ENCODE data around the gene AGMO. TPM values are rescaled to one million over a fixed set of nuclear protein-coding genes. Genes with fewer than 3 reads are reported as not detected.

The AGMO gene
- total and polyA plus RNA-seq, 12 donors = 0.12 to 0.70 (median 0.40) TPM

DNA sequence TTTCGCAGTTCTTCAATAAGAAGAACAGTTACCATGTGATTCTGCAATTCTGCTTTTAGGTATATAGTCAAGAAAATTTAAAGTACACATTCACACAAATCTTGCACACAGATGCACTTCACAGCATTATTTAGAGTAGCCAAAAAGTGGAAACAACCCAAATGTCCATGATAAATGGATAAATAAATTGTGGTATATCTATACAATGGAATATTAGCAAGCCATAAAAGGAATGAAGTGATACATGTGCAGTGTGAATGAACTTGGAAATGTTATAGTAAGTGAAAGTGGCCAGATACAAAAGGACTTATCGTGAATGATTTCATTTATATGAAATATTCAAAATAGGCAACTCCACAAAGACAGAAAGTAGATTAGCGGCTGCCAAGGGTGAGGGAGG lies 109.1 kb downstream of the AGMO start:
- Histone ChIP-seq H3K27ac (no peak overlapping the region), H3K9me3 (peaks cover 0 to 8% (median 0%) of the 10 kb centered on the region in 11 donors), H3K4me3 (no peak overlapping the region), H3K36me3 (no peaks in the 10 kb centered on the region), H3K27me3 (no peaks in the 10 kb centered on the region), H3K4me1 (peaks cover 0 to 9% (median 0%) of the 10 kb centered on the region in 9 donors)
- ATAC-seq (no peak), DNase-seq (no peak)
- WGBS, 2 donors = 95 to 96% methylated on average over 3 of the region's 3 CpGs
- intact Hi-C loops (cut with DNase I) = no loop called here
- TF ChIP-seq, protein P1, sequence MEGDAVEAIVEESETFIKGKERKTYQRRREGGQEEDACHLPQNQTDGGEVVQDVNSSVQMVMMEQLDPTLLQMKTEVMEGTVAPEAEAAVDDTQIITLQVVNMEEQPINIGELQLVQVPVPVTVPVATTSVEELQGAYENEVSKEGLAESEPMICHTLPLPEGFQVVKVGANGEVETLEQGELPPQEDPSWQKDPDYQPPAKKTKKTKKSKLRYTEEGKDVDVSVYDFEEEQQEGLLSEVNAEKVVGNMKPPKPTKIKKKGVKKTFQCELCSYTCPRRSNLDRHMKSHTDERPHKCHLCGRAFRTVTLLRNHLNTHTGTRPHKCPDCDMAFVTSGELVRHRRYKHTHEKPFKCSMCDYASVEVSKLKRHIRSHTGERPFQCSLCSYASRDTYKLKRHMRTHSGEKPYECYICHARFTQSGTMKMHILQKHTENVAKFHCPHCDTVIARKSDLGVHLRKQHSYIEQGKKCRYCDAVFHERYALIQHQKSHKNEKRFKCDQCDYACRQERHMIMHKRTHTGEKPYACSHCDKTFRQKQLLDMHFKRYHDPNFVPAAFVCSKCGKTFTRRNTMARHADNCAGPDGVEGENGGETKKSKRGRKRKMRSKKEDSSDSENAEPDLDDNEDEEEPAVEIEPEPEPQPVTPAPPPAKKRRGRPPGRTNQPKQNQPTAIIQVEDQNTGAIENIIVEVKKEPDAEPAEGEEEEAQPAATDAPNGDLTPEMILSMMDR (IDR thresholded peaks at IDR 0.05) = no peak

DNA sequence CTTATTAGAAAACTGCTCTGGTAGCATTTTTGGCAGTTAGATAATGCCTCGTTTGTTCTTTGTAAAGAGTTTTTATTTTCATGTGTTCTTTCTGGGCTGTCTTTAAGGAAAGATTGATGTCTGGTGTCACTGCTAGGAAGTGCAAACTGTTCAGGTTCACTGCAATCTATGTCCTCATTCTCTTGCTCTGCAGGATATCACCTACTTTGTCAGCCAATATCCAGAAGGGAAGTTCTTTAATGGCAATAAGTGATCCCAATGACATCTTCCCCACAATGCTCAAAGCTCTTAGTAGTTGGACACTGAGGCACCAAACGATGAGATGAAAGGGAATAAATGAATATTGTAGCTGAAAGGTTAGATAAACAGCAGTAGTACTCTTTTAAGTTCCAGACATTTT lies 115.1 kb downstream of the AGMO start:
- H3K36me3 ChIP-seq = no peaks in the 10 kb centered on the region
- intact Hi-C loops (cut with DNase I) = no loop called here
- H3K27ac ChIP-seq = no peak overlapping the region
- ATAC-seq = no peak
- DNase-seq = no peak
- TF ChIP-seq, protein P1 (IDR thresholded peaks at IDR 0.05) = no peak
- 47 to 60% methylated on average over 2 of the region's 2 CpGs for WGBS, 2 donors
- H3K9me3 ChIP-seq = no peaks in the 10 kb centered on the region
- no peak overlapping the region for H3K4me3 ChIP-seq
- no peaks in the 10 kb centered on the region for H3K4me1 ChIP-seq
- H3K27me3 ChIP-seq = no peaks in the 10 kb centered on the region

DNA sequence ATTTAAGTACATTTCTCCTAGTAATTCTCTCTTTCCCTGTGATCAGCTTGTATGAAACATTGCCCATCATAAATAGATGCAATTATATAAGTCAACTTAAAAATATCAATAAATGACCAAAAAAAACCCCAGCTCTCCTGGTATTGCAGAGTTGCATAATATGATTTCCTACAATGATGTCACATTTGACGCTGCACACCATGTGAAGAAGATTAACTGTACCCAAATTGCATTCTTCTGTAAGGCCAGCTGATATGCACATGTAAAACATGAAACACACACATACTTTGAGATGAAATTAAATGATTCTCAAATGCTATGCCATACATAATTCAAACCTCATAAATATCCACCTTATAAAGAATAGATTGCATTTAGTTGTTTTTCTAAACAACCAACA lies 115.5 kb downstream of the AGMO start:
- Histone ChIP-seq H3K36me3 (no peaks in the 10 kb centered on the region), H3K4me3 (no peak overlapping the region), H3K27me3 (no peaks in the 10 kb centered on the region), H3K27ac (no peak overlapping the region), H3K4me1 (no peaks in the 10 kb centered on the region), H3K9me3 (no peaks in the 10 kb centered on the region)
- ATAC-seq (no peak), DNase-seq (no peak)
- WGBS, 2 donors = 0% methylated on average over 1 of the region's 1 CpG
- TF ChIP-seq, protein P1 (IDR thresholded peaks at IDR 0.05) = no peak
- intact Hi-C loops (cut with DNase I) = no loop called here

GRCh38 chr7:15441915-15442314 lies 119.9 kb downstream of the AGMO start:
- Histone ChIP-seq H3K9me3 (peaks cover 0 to 3% (median 0%) of the 10 kb centered on the region in 11 donors), H3K4me1 (no peaks in the 10 kb centered on the region), H3K27ac (no peak overlapping the region), H3K27me3 (no peaks in the 10 kb centered on the region), H3K36me3 (no peaks in the 10 kb centered on the region), H3K4me3 (no peak overlapping the region)
- TF ChIP-seq, protein P1 (IDR thresholded peaks at IDR 0.05) = no peak
- DNase-seq (no peak), ATAC-seq (no peak)
- intact Hi-C loops (cut with DNase I) = no loop called here
- 68 to 70% methylated on average over 1 of the region's 1 CpG for WGBS, 2 donors

Data from heart right ventricle (tissue), 16 donors.